ENCODE measurements around the gene SLC35G3. TPM values are rescaled to one million over a fixed set of nuclear protein-coding genes. Genes with fewer than 3 reads are reported as not detected.
"Not testable (repeated sequence)": the region's sequence is repeated elsewhere in the genome, so short reads cannot be mapped to it uniquely, and the experiment has no call there.

SLC35G3 gene
- total RNA-seq, 1 donor from 2014 or later, result 0.16 TPM

DNA sequence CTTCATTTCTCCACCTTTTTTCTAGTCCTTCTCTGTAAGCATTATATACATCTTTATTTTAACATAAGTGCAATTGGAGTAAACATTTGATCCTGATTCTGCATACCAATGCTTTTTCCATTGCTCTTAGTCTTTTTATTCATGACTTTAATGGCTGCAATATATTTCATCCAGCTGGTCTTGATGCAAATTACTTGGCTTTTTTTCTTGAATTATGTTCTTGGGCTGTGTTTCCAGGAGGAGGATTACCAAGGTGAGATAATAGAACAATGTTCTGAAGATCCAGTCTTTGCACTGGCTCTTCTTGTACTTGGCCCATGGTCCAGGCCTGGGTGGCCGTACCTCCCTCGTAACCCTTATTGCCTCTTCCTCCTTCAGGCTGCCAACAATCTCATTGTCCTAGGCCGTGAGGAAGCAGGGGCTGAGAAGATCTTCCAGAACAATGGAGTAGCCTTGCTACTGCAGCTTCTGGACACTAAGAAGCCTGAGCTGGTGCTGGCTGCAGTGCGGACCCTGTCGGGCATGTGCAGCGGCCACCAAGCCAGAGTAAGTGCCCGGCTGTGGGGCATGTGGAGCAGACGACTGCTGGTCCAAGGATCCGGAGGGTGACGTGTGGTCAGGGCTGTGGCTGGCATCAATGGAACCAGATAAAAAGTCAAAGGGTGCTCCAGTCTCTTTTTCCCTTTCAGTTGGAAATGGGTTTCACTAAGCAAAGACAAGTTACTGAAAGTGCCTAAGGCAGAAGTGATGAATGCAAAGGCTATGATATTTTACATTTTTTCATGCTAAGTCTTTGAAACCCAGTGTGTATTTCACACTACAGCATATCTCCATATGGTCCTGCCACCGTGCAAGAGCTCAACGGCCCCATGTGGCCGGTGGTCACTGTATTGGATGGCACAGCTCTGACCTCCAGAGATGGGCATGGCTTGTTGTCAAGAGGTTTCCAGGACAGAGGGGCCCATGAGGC is 39.7 kb downstream of the SLC35G3 start:
- CTCF ChIA-PET, result no interaction called here
- no peaks in the 10 kb centered on the region for H3K9me3 Mint-ChIP-seq
- POLR2A ChIA-PET, result no interaction called here
- H3K4me1 Mint-ChIP-seq, result no peaks in the 10 kb centered on the region
- intact Hi-C loops (cut with micrococcal nuclease), result no loop called here
- TF ChIP-seq, protein P1, sequence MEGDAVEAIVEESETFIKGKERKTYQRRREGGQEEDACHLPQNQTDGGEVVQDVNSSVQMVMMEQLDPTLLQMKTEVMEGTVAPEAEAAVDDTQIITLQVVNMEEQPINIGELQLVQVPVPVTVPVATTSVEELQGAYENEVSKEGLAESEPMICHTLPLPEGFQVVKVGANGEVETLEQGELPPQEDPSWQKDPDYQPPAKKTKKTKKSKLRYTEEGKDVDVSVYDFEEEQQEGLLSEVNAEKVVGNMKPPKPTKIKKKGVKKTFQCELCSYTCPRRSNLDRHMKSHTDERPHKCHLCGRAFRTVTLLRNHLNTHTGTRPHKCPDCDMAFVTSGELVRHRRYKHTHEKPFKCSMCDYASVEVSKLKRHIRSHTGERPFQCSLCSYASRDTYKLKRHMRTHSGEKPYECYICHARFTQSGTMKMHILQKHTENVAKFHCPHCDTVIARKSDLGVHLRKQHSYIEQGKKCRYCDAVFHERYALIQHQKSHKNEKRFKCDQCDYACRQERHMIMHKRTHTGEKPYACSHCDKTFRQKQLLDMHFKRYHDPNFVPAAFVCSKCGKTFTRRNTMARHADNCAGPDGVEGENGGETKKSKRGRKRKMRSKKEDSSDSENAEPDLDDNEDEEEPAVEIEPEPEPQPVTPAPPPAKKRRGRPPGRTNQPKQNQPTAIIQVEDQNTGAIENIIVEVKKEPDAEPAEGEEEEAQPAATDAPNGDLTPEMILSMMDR (IDR thresholded peaks at IDR 0.05), result no peak
- no peak overlapping the region for H3K27ac Mint-ChIP-seq
- ATAC-seq (ENCODE audit: low read depth) (no peak), DNase-seq (no peak)
- no peaks in the 10 kb centered on the region for H3K36me3 Mint-ChIP-seq (ENCODE audit: low read depth)
- peaks cover 26% of the 10 kb centered on the region for H3K27me3 Mint-ChIP-seq
- no peak overlapping the region for H3K4me3 Mint-ChIP-seq

DNA sequence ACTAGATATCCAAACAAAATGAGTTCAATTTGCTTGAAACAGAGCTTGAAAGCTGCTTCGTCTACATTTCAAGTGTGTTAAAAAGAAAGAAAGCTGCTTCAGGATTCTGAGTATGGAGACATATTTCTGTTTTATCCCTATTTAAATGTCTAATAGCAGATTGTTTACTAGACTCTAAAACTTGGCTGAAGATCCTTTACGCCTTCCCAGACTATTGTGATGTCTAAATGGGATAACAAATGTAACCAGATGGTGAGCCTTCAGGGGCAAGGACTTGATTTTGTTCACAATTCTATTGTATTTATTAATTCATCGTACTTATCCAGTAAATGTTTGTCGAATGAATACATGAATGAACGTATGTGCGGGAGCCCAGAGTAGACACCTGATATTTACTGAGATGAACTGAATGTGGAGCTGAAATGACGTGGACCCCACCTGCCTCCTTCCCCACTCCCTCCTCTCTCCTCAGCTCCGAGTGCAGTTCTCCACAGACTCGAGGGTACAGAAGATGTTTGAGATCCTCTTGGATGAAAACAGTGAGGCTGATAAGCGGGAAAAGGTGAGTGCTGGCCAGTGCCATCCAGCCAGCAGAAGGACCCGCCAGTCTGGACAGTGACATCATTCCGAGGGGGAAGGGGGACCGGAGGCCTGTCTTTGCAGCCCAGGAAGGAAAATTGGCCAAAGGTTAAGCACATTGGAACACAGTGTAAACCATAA is 41.6 kb downstream of the SLC35G3 start:
- DNase-seq (no peak), ATAC-seq (ENCODE audit: low read depth) (no peak)
- intact Hi-C loops (cut with micrococcal nuclease), result no loop called here
- no peak overlapping the region for H3K4me3 Mint-ChIP-seq
- H3K27ac Mint-ChIP-seq, result no peak overlapping the region
- H3K27me3 Mint-ChIP-seq, result peaks cover 28% of the 10 kb centered on the region
- ChIA-PET POLR2A (no interaction called here), CTCF (no interaction called here)
- TF ChIP-seq, protein P1 (IDR thresholded peaks at IDR 0.05), result no peak
- H3K36me3 Mint-ChIP-seq (ENCODE audit: low read depth), result no peaks in the 10 kb centered on the region
- no peaks in the 10 kb centered on the region for H3K9me3 Mint-ChIP-seq
- H3K4me1 Mint-ChIP-seq, result no peaks in the 10 kb centered on the region

DNA sequence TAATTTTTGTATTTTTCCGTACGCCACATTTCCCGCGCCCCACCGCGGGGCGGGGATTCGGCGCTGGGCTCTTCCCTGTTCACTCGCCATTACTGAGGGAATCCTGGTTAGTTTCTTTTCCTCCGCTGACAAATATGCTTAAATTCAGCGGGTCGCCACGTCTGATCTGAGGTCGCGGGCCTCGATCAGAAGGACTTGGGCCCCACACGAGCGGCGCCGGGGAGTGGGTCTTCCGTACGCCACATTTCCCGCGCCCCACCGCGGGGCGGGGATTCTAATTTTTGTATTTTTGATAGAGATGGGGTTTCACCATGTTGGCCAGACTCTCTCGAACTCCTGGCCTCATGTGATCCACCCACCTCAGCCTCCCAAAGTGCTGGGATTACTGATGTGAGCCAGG is 43.1 kb downstream of the SLC35G3 start:
- DNase-seq; H3K27ac Mint-ChIP-seq; H3K4me3 Mint-ChIP-seq; CTCF ChIA-PET; H3K4me1 Mint-ChIP-seq; H3K9me3 Mint-ChIP-seq; H3K36me3 Mint-ChIP-seq (ENCODE audit: low read depth); intact Hi-C loops (cut with micrococcal nuclease); POLR2A ChIA-PET; ATAC-seq (ENCODE audit: low read depth): not testable (repeated sequence)
- H3K27me3 Mint-ChIP-seq, result peaks cover 30% of the 10 kb centered on the region

DNA sequence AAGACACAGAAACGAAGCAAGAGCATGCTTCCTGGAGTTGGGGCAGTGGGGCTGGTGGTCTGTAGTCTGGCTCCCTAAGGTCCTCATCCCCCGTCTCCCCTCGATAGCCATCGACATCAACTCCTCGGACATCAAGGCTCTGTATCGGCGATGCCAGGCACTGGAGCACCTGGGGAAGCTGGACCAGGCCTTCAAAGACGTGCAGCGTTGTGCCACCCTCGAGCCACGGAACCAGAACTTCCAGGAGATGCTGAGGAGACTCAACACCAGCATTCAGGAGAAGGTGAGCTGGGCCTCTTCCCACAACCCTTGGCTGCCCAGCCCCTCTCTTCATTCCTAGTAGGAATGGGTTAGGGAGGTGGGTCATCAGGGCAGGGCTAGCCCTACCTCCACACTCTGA is 44.3 kb downstream of the SLC35G3 start:
- H3K4me3 Mint-ChIP-seq, result no peak overlapping the region
- H3K9me3 Mint-ChIP-seq, result no peaks in the 10 kb centered on the region
- ATAC-seq (ENCODE audit: low read depth) (no peak), DNase-seq (no peak)
- no peak overlapping the region for H3K27ac Mint-ChIP-seq
- no peaks in the 10 kb centered on the region for H3K4me1 Mint-ChIP-seq
- ChIA-PET CTCF (no interaction called here), POLR2A (no interaction called here)
- TF ChIP-seq, protein P1 (IDR thresholded peaks at IDR 0.05), result no peak
- peaks cover 27% of the 10 kb centered on the region for H3K27me3 Mint-ChIP-seq
- intact Hi-C loops (cut with micrococcal nuclease), result loop anchor here (10.0 kb wide), 1 partner anchor 385 kb away; the partner anchor contains the start of gene SLFN12L
- H3K36me3 Mint-ChIP-seq (ENCODE audit: low read depth), result no peaks in the 10 kb centered on the region

DNA sequence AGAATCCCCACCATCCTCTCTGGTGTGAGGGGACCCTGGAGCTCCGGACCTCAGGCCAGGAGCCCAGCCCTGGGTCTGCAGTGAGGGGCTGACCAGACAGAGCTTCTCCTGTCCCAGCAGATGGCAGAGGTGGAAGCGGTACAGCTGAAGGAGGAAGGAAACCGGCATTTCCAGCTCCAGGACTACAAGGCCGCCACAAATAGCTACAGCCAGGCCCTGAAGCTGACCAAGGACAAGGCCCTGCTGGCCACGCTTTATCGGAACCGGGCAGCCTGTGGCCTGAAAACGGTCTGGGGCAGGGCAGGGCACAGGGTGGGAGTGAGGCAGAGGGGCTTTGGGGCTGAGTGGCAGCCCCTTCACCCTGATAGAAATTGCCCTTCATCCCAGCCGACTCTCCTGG is 46.0 kb downstream of the SLC35G3 start:
- DNase-seq (no peak), ATAC-seq (ENCODE audit: low read depth) (no peak)
- ChIA-PET CTCF (no interaction called here), POLR2A (no interaction called here)
- H3K4me1 Mint-ChIP-seq, result no peaks in the 10 kb centered on the region
- H3K27ac Mint-ChIP-seq, result no peak overlapping the region
- intact Hi-C loops (cut with micrococcal nuclease), result loop anchor here (10.0 kb wide), 1 partner anchor 387 kb away; the partner anchor contains the start of gene SLFN12L
- H3K9me3 Mint-ChIP-seq, result no peaks in the 10 kb centered on the region
- no peak overlapping the region for H3K4me3 Mint-ChIP-seq
- peaks cover 20% of the 10 kb centered on the region for H3K27me3 Mint-ChIP-seq
- TF ChIP-seq, protein P1 (IDR thresholded peaks at IDR 0.05), result no peak
- H3K36me3 Mint-ChIP-seq (ENCODE audit: low read depth), result no peaks in the 10 kb centered on the region

All from activated B cell treated with CpG ODN at 0.5 μM for 24 hours (primary cell).